Fibroblast of pulmonary artery (primary cell): ENCODE measurements around the gene FMN1.

Experiments
- DNase-seq: peaks from one replicate; pipeline ENCODE4 v3.0.0-alpha.2; 2010; ENCODE audit warnings: low read depth
- H3K4me3 ChIP-seq: replicated peaks from 2 replicates; pipeline ENCODE4 v1.5.1; 2011; ENCODE audit warnings: low read depth, mild to moderate bottlenecking, control low read depth, low read length, moderate library complexity
- TF ChIP-seq, protein P1 (sequence below): IDR thresholded peaks from 2 replicates; pipeline ENCODE4 v1.5.1; 2011; ENCODE audit warnings: mild to moderate bottlenecking, control low read depth, low read length, inconsistent platforms; ENCODE audit errors: missing control alignments

Gene FMN1

DNA sequence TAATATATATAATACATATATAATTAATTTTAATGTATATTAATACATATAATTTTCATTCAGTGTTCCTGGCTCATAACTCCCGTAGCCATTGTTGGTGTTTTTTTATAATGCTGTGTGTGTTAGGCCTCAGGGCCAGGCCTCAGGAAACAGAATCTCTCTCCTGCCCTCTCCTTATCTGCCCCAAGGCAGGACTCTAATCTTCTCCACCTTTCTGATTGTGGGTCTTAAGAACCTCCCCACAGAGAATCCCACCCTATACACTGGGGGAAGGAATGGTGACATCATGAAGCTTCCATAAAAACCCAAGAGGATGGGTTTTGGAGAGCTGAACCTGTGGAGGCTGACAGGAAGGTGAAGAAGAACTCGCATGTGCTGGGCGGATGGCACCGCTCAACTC lies 4.0 kb upstream of the FMN1 start:
- H3K4me3 ChIP-seq: no peak overlapping the region
- no peak for DNase-seq
- TF ChIP-seq, protein P1, sequence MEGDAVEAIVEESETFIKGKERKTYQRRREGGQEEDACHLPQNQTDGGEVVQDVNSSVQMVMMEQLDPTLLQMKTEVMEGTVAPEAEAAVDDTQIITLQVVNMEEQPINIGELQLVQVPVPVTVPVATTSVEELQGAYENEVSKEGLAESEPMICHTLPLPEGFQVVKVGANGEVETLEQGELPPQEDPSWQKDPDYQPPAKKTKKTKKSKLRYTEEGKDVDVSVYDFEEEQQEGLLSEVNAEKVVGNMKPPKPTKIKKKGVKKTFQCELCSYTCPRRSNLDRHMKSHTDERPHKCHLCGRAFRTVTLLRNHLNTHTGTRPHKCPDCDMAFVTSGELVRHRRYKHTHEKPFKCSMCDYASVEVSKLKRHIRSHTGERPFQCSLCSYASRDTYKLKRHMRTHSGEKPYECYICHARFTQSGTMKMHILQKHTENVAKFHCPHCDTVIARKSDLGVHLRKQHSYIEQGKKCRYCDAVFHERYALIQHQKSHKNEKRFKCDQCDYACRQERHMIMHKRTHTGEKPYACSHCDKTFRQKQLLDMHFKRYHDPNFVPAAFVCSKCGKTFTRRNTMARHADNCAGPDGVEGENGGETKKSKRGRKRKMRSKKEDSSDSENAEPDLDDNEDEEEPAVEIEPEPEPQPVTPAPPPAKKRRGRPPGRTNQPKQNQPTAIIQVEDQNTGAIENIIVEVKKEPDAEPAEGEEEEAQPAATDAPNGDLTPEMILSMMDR: no peak

DNA sequence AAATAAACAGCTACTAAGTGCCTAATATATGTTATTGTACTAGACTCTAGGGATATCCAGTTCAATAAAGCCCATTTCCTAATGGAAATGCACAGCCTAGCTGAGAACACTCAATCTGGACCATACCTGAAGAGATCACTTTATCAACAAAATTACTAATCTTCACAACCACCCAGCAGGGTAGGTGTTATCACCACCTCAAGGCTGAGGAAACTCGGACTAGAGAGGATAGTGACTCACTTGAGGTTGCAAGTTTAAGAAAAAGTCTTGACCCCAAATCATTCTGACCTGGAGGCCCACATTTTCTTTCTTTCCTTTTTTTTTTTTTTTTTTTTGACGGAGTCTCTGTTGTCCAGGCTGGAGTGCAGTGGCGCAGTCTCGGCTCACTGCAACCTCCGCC lies 3.1 kb upstream of the FMN1 start:
- no peak overlapping the region for H3K4me3 ChIP-seq
- DNase-seq: no peak
- TF ChIP-seq, protein P1: no peak

DNA sequence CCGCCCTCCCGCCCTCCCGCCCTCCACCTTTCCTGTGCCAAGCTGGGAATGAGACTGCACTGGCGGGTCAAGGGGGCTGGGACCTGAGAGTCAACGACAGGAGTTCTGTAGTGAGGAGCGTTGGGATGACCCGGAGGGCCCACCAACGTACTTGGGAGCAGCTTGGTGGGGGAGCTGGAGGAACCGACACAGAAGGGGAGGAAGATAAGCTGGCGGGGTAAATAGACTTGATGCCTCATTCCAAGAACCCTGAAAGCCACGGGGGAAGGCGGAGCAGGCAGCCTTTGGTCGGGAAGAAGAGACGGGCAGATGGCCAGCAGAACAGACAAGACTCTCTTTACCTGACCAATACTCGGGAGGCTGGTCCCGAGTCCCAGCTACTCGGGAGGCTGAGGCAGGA lies 277 bp downstream of the FMN1 start:
- H3K4me3 ChIP-seq: peak overlapping the region; percentile 59
- DNase-seq: no peak
- TF ChIP-seq, protein P1: no peak

DNA sequence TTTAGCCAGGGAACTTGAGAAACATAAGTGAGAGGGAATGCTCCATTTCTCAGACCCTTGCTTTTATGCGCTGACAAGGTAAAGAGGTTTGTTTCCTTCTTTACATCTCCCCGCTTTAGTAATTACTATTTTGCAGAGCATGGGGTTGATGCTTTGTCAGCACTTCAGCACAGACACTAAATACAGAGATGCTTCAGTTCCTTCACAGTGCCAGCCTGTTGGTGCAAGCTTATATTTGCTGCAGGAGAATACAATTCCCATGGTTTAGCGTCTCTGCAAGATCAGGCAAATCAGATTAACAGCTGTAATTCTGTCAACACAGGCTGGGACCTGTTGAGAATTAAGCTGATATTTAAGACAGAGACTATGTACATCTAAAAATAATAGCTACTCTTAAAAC lies 2.9 kb downstream of the FMN1 start:
- no peak overlapping the region for H3K4me3 ChIP-seq
- no peak for DNase-seq
- TF ChIP-seq, protein P1: no peak

DNA sequence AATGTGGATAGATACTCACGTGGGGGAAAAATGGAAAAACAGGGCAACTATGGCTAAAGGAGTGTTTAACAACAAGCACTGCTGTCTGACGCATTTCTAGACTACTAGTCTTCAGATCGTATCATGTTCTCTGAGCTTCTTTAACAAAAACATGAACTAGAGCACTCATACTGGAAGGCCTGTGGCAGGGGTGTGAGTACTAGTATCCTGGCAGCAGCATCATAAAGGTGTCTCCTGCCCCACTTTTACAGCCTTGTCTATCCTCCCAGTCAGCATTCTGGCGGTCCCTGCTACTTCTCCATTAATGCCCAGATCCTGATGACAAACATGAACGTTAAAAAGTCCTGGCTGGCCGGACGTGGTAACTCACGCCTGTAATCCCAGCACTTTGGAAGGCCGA lies 4.0 kb downstream of the FMN1 start:
- TF ChIP-seq, protein P1: no peak
- H3K4me3 ChIP-seq: no peak overlapping the region
- DNase-seq: no peak

DNA sequence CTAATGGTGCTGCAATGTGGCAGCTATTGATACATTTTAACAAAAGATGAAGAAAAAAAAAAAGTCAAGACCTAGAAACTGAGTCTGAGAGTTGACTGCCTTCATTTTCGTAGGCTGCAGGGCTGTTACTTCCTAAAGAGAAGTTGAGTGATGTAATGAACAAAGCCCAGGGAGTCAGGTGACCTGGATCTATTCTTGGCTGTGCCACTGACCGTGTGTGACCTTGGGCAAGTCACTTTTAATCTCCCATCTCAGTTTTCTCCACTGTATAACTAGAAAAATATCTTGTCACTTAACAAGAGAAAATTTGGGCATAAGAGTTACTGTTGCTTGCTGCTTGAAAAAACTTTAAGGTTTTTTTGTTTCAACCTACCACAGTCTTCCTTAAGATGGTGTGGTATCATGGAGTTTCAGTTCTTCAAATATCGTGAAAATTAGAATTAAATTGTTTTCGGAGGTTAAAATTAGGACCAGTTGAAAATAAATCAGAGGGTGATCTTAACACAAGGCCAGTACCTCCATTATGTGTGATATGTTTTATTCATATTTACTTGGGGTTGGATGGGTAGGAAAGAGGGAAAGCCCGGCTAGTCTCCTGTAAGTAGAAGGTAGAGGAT lies 5.8 kb downstream of the FMN1 start:
- no peak for DNase-seq
- TF ChIP-seq, protein P1: no peak
- no peak overlapping the region for H3K4me3 ChIP-seq

DNA sequence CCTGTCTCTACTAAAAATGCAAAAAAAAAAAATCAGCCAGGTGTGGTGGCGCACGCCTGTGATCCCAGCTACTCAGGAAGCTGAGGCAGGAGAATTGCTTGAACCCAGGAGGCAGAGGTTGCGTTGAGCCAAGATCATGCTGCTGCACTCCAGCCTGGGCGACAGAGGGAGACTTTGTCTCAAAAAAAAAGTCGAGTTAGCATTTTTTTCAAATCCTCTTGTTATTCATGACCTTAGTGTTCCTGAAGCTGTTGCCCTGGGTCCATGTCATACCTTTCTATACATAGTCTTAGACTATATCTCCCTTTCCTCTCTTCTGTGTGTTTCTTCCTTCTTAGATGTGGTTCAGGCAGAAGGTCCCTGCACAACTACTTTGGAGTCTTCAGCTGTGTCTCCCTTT lies 6.4 kb downstream of the FMN1 start:
- no peak overlapping the region for H3K4me3 ChIP-seq
- TF ChIP-seq, protein P1: no peak
- DNase-seq: no peak
